Activated T-helper 2 cell treated with anti-CD3 and anti-CD28 coated beads, Interferon-gamma antibody, Interleukin-2, Interleukin-4, amounts not matched to agents 10 μg/mL and 5 μg/mL and 100 μg/mL, durations not matched to agents 14 hours and 24 hours and 36 hours (primary cell): Measurements from ENCODE around the gene IL23A. TPM values are rescaled to one million over a fixed set of nuclear protein-coding genes. Genes with fewer than 3 reads are reported as not detected.

Experiments
- DNase-seq: peaks from one replicate; pipeline ENCODE4 v3.0.0; 2021; ENCODE audit warnings: low spot score
- H3K27ac Mint-ChIP-seq: one replicate; pipeline ENCODE4 v1.8.0; 2021; ENCODE audit warnings: mixed read lengths
- H3K27me3 Mint-ChIP-seq: one replicate; pipeline ENCODE4 v1.8.0; 2021; ENCODE audit warnings: low read depth, mixed read lengths
- H3K36me3 Mint-ChIP-seq: one replicate; pipeline ENCODE4 v1.8.0; 2021; ENCODE audit warnings: low read depth, mixed read lengths
- H3K4me1 Mint-ChIP-seq: one replicate; pipeline ENCODE4 v1.8.0; 2021; ENCODE audit warnings: low read depth, mixed read lengths
- H3K4me3 Mint-ChIP-seq: one replicate; pipeline ENCODE4 v1.8.0; 2021; ENCODE audit warnings: low read depth, mild to moderate bottlenecking, moderate library complexity, mixed read lengths
- H3K9me3 Mint-ChIP-seq: one replicate; pipeline ENCODE4 v1.8.0; 2021; ENCODE audit warnings: mixed read lengths
- intact Hi-C: fragments of 100-400 bp; cut with micrococcal nuclease; formaldehyde crosslinking; loops from one replicate; pipeline ENCODE4 v1.15.1; 2023
- total RNA-seq: library from RNA; stranded (reverse); gene quantifications from 2 replicates; pipeline ENCODE4 v1.2.3, GENCODE V29; 2022

The IL23A gene
- 30.4 and 31.0 TPM in 2 replicates for total RNA-seq

GRCh38 chr12:56338308-56339157 is at the start of gene IL23A:
TSS of gene IL23A (plus strand) at chr12:56338884. CDS start at chr12:56339045, 161 bp downstream.
- Mint-ChIP-seq H3K4me1 (peaks cover 33% of the 10 kb centered on the region), H3K4me3 (peak within 1 kb of the TSS; percentile 88)

GRCh38 chr12:56293795-56294194 is 44.9 kb upstream of the IL23A start:
- Mint-ChIP-seq H3K27me3 (no peaks in the 10 kb centered on the region), H3K4me1 (peaks cover 47% of the 10 kb centered on the region), H3K9me3 (no peaks in the 10 kb centered on the region), H3K27ac (no peak overlapping the region), H3K4me3 (no peak overlapping the region), H3K36me3 (peaks cover 47% of the 10 kb centered on the region)
- intact Hi-C loops, result no loop called here
- DNase-seq, result no peak

More at GRCh38 chr12:56338308-56339157, at the start of gene IL23A:
- no peaks in the 10 kb centered on the region for H3K9me3 Mint-ChIP-seq
- peak within 1 kb of the TSS; percentile 99 for H3K27ac Mint-ChIP-seq
- peaks cover 35% of the 10 kb centered on the region for H3K36me3 Mint-ChIP-seq
- DNase-seq, result peak; percentile 63
- intact Hi-C loops, result loop anchor here (1.0 to 2.0 kb wide), 3 partner anchors 22 to 130 kb away; partner anchors contain the start of genes CS, SPRYD4 and STAT2
- H3K27me3 Mint-ChIP-seq, result no peaks in the 10 kb centered on the region

- no peaks in the 10 kb centered on the region for H3K9me3 Mint-ChIP-seq
- intact Hi-C loops, result no loop called here
- no peaks in the 10 kb centered on the region for H3K27me3 Mint-ChIP-seq
- H3K4me3 Mint-ChIP-seq, result no peak overlapping the region
- no peak for DNase-seq
- H3K36me3 Mint-ChIP-seq, result peaks cover 38% of the 10 kb centered on the region
- no peak overlapping the region for H3K27ac Mint-ChIP-seq
- peaks cover 51% of the 10 kb centered on the region for H3K4me1 Mint-ChIP-seq
These were observed 42.4 kb upstream of the IL23A start for GRCh38 chr12:56296295-56296694.

- no peaks in the 10 kb centered on the region for H3K27me3 Mint-ChIP-seq
- peaks cover 49% of the 10 kb centered on the region for H3K4me1 Mint-ChIP-seq
- intact Hi-C loops, result no loop called here
- H3K4me3 Mint-ChIP-seq, result peak overlapping the region; percentile 47
- H3K36me3 Mint-ChIP-seq, result peaks cover 37% of the 10 kb centered on the region
- DNase-seq, result no peak
- peak overlapping the region; percentile 4 for H3K27ac Mint-ChIP-seq
- no peaks in the 10 kb centered on the region for H3K9me3 Mint-ChIP-seq
These were observed 41.3 kb upstream of the IL23A start for GRCh38 chr12:56297400-56297799.

GRCh38 chr12:56298828-56299227 is 39.9 kb upstream of the IL23A start:
- intact Hi-C loops, result no loop called here
- Mint-ChIP-seq H3K9me3 (no peaks in the 10 kb centered on the region), H3K4me3 (peak overlapping the region; percentile 95), H3K4me1 (peaks cover 45% of the 10 kb centered on the region), H3K36me3 (peaks cover 31% of the 10 kb centered on the region), H3K27me3 (no peaks in the 10 kb centered on the region), H3K27ac (peak overlapping the region; percentile 65)
- no peak for DNase-seq

- intact Hi-C loops, result no loop called here
- Mint-ChIP-seq H3K27ac (peak overlapping the region; percentile 94), H3K36me3 (peaks cover 34% of the 10 kb centered on the region), H3K4me3 (peak overlapping the region; percentile 95), H3K27me3 (no peaks in the 10 kb centered on the region), H3K9me3 (no peaks in the 10 kb centered on the region), H3K4me1 (peaks cover 45% of the 10 kb centered on the region)
- peak; percentile 32 for DNase-seq
These were observed 39.3 kb upstream of the IL23A start for GRCh38 chr12:56299308-56299852.

- H3K27ac Mint-ChIP-seq, result peak within 1 kb of the TSS; percentile 94
- intact Hi-C loops, result loop anchor here (1.0 to 2.0 kb wide), 9 partner anchors 16 to 168 kb away; partner anchors contain the start of genes IL23A, PAN2, SPRYD4 and STAT2
- peak; percentile 98 for DNase-seq
- peak within 1 kb of the TSS; percentile 95 for H3K4me3 Mint-ChIP-seq
- H3K9me3 Mint-ChIP-seq, result no peaks in the 10 kb centered on the region
- H3K27me3 Mint-ChIP-seq, result no peaks in the 10 kb centered on the region
- H3K36me3 Mint-ChIP-seq, result peaks cover 38% of the 10 kb centered on the region
- peaks cover 45% of the 10 kb centered on the region for H3K4me1 Mint-ChIP-seq
These were observed 38.6 kb upstream of the IL23A start, which contains the start of gene CS for GRCh38 chr12:56299853-56300643. TSS of gene CS (minus strand) at chr12:56300330. CDS start at chr12:56300201, 129 bp downstream.

GRCh38 chr12:56300644-56301464 is 37.8 kb upstream of the IL23A start:
- H3K27me3 Mint-ChIP-seq, result no peaks in the 10 kb centered on the region
- peak overlapping the region; percentile 94 for H3K27ac Mint-ChIP-seq
- DNase-seq, result no peak
- peaks cover 45% of the 10 kb centered on the region for H3K4me1 Mint-ChIP-seq
- no peaks in the 10 kb centered on the region for H3K9me3 Mint-ChIP-seq
- H3K4me3 Mint-ChIP-seq, result peak overlapping the region; percentile 95
- peaks cover 42% of the 10 kb centered on the region for H3K36me3 Mint-ChIP-seq
- intact Hi-C loops, result loop anchor here (1.0 to 2.0 kb wide), 9 partner anchors 15 to 167 kb away; partner anchors contain the start of genes IL23A, PAN2, SPRYD4 and STAT2

- H3K36me3 Mint-ChIP-seq, result peaks cover 31% of the 10 kb centered on the region
- intact Hi-C loops, result no loop called here
- H3K9me3 Mint-ChIP-seq, result no peaks in the 10 kb centered on the region
- no peak for DNase-seq
- no peak overlapping the region for H3K27ac Mint-ChIP-seq
- H3K27me3 Mint-ChIP-seq, result no peaks in the 10 kb centered on the region
- H3K4me3 Mint-ChIP-seq, result no peak overlapping the region
- H3K4me1 Mint-ChIP-seq, result peaks cover 17% of the 10 kb centered on the region
These were observed 34.4 kb upstream of the IL23A start for GRCh38 chr12:56304276-56304675.

- no peak overlapping the region for H3K4me3 Mint-ChIP-seq
- no peaks in the 10 kb centered on the region for H3K9me3 Mint-ChIP-seq
- peak overlapping the region; percentile 36 for H3K27ac Mint-ChIP-seq
- H3K27me3 Mint-ChIP-seq, result no peaks in the 10 kb centered on the region
- H3K4me1 Mint-ChIP-seq, result peaks cover 17% of the 10 kb centered on the region
- intact Hi-C loops, result no loop called here
- peaks cover 31% of the 10 kb centered on the region for H3K36me3 Mint-ChIP-seq
- no peak for DNase-seq
These were observed 33.7 kb upstream of the IL23A start for GRCh38 chr12:56304872-56305590.

GRCh38 chr12:56307221-56307965 is 31.3 kb upstream of the IL23A start:
- H3K4me3 Mint-ChIP-seq, result no peak overlapping the region
- no peaks in the 10 kb centered on the region for H3K27me3 Mint-ChIP-seq
- peaks cover 44% of the 10 kb centered on the region for H3K36me3 Mint-ChIP-seq
- H3K27ac Mint-ChIP-seq, result no peak overlapping the region
- no peaks in the 10 kb centered on the region for H3K9me3 Mint-ChIP-seq
- intact Hi-C loops, result no loop called here
- no peak for DNase-seq
- H3K4me1 Mint-ChIP-seq, result no peaks in the 10 kb centered on the region
